GM10248 (cell line): ENCODE results near the gene SPPL2B.

Experiments used
- CTCF ChIA-PET: fragments of 300-600 bp; sonication (Branson Sonifier 250); formaldehyde crosslinking; extraction: SDS; loops from one replicate; lab custom pipeline; 2021; ENCODE audit warnings: antibody characterized with exemption; lab: Yijun Ruan, JAX
- POLR2A ChIA-PET: fragments of 350-650 bp; sonication (Branson Sonifier 250); formaldehyde crosslinking; extraction: SDS; loops from one replicate; lab custom pipeline; 2020; ENCODE audit warnings: antibody characterized with exemption; lab: Yijun Ruan, JAX
- DNase-seq: peaks from one replicate; pipeline ENCODE4 v3.0.0; 2012; ENCODE audit errors: extremely low spot score
- TF ChIP-seq, protein P1 (sequence below): IDR thresholded peaks from 2 replicates; pipeline ENCODE4 v1.5.1; 2012; ENCODE audit warnings: mild to moderate bottlenecking, low read depth; ENCODE audit errors: extremely low read depth, missing control alignments, control extremely low read depth

SPPL2B gene

DNA sequence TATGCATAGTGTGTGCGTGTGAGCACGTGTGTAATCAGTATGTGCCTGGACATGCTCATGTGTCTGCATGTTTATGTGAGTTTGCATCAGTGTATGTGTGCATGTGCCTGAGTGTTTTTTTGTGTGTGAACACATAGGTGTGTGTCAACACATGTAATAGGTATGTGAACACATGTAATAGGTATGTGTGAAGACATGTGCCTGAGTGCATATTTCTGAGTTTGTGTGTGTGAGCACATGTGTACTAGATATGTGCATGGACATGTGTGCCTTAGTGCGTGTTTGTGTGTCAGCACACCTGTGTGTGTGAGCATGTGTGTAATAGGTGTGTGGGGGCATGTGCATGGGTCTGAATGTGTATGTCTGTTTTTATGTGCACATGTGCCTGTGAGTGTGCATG, 7.4 kb downstream of the SPPL2B start:
- ChIA-PET POLR2A (no interaction called here), CTCF (no interaction called here)

DNA sequence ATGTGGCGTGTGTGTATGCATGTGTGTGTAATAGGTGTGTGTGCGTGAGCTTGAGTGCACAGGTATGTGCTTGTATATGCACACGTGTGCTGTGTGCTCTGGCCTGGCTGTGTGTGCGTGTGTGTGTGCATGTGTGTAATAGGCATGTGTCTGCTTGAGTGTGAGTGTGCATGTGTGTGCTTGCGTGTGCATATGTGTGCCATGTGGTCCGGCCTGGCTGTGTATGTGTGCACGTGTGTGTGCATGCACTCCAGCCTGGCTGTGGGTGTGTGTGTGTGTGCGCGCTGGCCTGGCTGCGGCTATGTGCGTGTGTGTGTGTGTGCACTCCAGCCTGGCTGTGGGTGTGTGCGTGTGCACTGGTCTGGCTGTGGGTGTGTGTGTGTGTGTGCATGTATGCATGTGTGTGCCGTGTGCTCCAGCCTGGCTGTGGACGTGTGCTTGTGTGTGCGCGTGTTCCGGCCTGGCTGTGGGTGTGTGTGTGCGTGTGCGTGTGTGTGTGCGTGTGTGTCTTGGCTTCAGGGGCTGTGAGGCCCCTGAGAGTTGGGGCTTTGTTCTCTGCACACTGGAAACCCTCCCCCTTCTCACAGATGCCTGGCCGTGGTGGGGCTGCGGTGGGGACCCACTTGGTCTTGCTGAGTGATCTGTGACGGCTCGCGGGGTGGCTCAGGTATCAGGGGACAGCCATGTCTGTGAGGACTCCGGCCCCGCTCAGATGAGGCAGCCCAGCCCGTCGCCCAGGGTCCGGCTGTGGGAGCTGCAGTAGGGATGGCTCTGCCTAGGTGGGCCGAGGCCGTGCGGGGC, 8.2 kb downstream of the SPPL2B start:
- TF ChIP-seq, protein P1, sequence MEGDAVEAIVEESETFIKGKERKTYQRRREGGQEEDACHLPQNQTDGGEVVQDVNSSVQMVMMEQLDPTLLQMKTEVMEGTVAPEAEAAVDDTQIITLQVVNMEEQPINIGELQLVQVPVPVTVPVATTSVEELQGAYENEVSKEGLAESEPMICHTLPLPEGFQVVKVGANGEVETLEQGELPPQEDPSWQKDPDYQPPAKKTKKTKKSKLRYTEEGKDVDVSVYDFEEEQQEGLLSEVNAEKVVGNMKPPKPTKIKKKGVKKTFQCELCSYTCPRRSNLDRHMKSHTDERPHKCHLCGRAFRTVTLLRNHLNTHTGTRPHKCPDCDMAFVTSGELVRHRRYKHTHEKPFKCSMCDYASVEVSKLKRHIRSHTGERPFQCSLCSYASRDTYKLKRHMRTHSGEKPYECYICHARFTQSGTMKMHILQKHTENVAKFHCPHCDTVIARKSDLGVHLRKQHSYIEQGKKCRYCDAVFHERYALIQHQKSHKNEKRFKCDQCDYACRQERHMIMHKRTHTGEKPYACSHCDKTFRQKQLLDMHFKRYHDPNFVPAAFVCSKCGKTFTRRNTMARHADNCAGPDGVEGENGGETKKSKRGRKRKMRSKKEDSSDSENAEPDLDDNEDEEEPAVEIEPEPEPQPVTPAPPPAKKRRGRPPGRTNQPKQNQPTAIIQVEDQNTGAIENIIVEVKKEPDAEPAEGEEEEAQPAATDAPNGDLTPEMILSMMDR, result no peak
- DNase-seq, result no peak
- ChIA-PET CTCF (interaction anchor here (1.1 kb wide), 1 partner anchor 110 kb away, joined by 3 read pairs; no protein-coding TSS in a partner anchor), POLR2A (no interaction called here)

More for the DNA sequence above, 7.4 kb downstream of the SPPL2B start:
- TF ChIP-seq, protein P1, result no peak
- no peak for DNase-seq

DNA sequence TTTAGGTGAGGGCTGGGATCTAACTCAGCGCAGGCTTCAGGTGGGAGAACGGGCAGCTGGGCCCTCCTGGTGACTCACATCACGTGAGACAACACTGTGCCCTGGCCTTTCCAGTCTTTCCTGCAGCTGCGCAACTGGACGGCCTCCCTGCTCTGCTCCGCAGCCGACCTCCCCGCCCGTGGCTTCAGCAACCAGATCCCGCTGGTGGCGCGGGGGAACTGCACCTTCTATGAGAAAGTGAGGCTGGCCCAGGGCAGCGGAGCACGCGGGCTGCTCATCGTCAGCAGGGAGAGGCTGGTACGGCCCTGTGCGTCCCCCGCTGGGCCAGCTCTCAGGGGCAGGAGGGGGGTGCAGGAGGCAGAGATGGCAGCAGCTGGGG, 8.8 kb downstream of the SPPL2B start:
- no peak for DNase-seq
- ChIA-PET POLR2A (no interaction called here), CTCF (interaction anchor here (1.1 kb wide), 1 partner anchor 109 kb away, joined by 3 read pairs; no protein-coding TSS in a partner anchor)
- TF ChIP-seq, protein P1, result no peak

DNA sequence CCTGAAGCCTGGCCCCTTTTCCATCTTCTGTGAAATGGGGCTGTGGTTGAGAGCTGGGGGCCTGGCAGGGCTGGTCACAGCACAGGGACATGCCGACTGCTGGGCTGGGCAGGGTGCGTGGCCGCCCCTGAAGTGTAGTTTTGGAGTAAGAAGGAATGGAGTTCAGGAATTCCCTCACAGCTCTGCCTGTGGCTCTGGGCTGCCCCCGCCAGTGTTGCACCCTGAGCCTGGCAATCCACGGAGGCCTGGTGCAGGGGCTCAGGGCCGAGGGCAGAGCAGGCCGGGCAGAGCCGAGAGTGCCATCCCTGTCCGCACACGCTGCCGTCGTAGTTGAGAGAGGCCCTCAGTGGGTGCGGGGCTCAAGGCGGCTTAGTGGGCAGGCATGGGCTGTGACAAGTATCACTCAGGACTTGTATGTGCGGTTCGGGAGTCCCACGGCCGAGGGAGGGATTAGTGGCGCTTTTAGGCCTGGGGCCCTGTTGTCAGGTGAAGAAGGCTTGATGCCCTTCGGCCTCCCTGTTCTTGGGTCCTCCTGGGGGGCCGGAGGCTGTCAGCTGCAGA, 9.7 kb downstream of the SPPL2B start:
- TF ChIP-seq, protein P1, result no peak
- no peak for DNase-seq
- ChIA-PET CTCF (no interaction called here), POLR2A (no interaction called here)

DNA sequence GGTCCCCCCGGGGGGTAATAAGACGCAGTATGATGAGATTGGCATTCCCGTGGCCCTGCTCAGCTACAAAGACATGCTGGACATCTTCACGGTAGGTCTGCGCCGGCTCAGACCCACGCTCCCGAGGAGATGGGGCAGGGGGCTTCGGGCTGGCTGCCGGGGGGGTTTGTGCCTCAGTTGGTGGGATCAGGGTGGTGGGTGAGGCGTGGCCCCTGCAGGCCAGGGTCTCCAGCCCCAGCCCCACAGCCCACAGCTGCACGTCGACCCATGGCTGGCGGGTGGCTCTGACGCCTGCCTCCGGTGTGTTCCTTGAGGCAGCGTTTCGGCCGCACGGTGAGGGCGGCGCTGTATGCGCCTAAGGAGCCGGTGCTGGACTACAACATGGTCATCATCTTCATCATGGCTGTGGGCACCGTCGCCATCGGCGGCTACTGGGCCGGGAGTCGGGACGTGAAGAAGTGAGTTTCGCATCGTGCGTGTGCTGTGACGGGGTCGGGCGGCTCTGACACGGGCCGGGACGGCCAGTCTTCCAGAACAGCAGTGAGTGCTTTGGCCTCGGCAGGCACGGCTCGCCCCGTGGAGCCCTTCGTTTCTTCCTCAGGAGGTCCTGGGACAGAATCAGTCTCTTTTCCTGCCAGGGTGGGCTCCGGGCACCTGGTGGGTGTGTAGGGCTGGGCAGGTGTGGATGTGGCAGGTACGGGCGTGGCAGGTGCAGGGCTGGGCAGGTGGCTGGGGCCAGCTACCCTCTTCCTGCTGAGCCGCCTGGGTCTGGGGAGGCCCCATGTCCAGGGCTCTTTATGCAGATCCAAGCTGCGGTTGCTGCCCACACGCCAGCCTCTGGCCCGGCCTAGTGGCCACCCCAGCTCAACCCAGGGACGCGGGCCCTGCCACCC, 10.5 kb downstream of the SPPL2B start:
- CTCF ChIA-PET, result no interaction called here
- POLR2A ChIA-PET, result no interaction called here
- TF ChIP-seq, protein P1, result no peak
- DNase-seq, result no peak

DNA sequence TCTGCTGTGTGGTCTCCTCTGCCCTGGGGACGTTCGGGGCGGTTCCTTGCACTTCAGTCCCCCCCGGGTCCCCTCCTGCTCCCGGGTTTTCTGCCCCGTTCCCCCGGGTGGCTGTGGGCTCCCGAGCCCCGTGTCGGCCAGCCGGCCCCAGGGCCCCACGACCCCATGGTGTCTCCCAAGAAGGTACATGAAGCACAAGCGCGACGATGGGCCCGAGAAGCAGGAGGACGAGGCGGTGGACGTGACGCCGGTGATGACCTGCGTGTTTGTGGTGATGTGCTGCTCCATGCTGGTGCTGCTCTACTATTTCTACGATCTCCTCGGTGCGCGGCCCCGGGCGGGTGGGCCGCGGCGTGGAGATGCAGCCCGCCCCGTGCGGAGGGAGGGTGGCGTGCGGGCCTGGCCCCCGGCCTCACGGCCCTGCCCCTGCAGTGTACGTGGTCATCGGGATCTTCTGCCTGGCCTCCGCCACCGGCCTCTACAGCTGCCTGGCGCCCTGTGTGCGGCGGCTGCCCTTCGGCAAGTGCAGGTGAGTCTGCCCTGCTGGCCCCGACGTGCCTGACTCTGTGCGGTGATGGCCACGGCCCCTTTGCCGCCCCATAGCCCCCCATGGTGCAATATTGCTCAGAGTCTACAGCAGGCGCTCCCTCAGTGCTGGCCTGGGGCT, 11.3 kb downstream of the SPPL2B start:
- ChIA-PET CTCF (no interaction called here), POLR2A (no interaction called here)
- no peak for DNase-seq
- TF ChIP-seq, protein P1, result no peak
